Measurements from ENCODE around the gene EFCAB12.

EFCAB12 gene

GRCh38 chr3:129442947-129443346 lies 14.5 kb upstream of the EFCAB12 start:
- no peak for DNase-seq

- DNase-seq = no peak
These were observed 14.1 kb upstream of the EFCAB12 start for GRCh38 chr3:129442486-129442885.

GRCh38 chr3:129441782-129442181 lies 13.3 kb upstream of the EFCAB12 start:
- DNase-seq = no peak

- DNase-seq = no peak
These were observed 12.8 kb upstream of the EFCAB12 start for GRCh38 chr3:129441215-129441614.

- no peak for DNase-seq
These were observed 12.3 kb upstream of the EFCAB12 start for GRCh38 chr3:129440618-129441190.

GRCh38 chr3:129439817-129440617 lies 11.6 kb upstream of the EFCAB12 start, which contains the start of the genes IFT122 and MBD4:
TSS of gene IFT122 (plus strand) at chr3:129440224. CDS start at chr3:129440331, 107 bp downstream.
TSS of gene MBD4 (minus strand) at chr3:129439948. CDS start at chr3:129439833, 115 bp downstream.
- DNase-seq = peak; percentile 97

- DNase-seq = no peak
These were observed 10.9 kb upstream of the EFCAB12 start for GRCh38 chr3:129439226-129439816.

GRCh38 chr3:129435367-129435766 lies 6.9 kb upstream of the EFCAB12 start:
- DNase-seq = no peak

- no peak for DNase-seq
These were observed 5.7 kb upstream of the EFCAB12 start for GRCh38 chr3:129434140-129434539.

- no peak for DNase-seq
These were observed 5.1 kb upstream of the EFCAB12 start for GRCh38 chr3:129433565-129433964.

GRCh38 chr3:129432671-129433070 lies 4.2 kb upstream of the EFCAB12 start:
- DNase-seq = no peak

GRCh38 chr3:129432036-129432435 lies 3.6 kb upstream of the EFCAB12 start:
- DNase-seq = no peak

- no peak for DNase-seq
These were observed 1.2 kb upstream of the EFCAB12 start for GRCh38 chr3:129429602-129430001.

- no peak for DNase-seq
These were observed 630 bp upstream of the EFCAB12 start for GRCh38 chr3:129429080-129429451.

- no peak for DNase-seq
These were observed 445 bp downstream of the EFCAB12 start for GRCh38 chr3:129428007-129428375.

- DNase-seq = no peak
These were observed 2.8 kb downstream of the EFCAB12 start for GRCh38 chr3:129425619-129426018.

- no peak for DNase-seq
These were observed 3.2 kb downstream of the EFCAB12 start for GRCh38 chr3:129425213-129425612.

GRCh38 chr3:129424185-129424841 lies 4.1 kb downstream of the EFCAB12 start:
- DNase-seq = no peak

GRCh38 chr3:129422897-129423296 lies 5.5 kb downstream of the EFCAB12 start:
- no peak for DNase-seq

- no peak for DNase-seq
These were observed 6.3 kb downstream of the EFCAB12 start for GRCh38 chr3:129421988-129422745.

- no peak for DNase-seq
These were observed 7.1 kb downstream of the EFCAB12 start for GRCh38 chr3:129421236-129421883.

- DNase-seq = no peak
These were observed 9.0 kb downstream of the EFCAB12 start for GRCh38 chr3:129419476-129419875.

All from NCI-H345 (cell line).